Liver (tissue), 9 donors: ENCODE data around the gene TSPEAR. TPM values are rescaled to one million over a fixed set of nuclear protein-coding genes. Genes with fewer than 3 reads are reported as not detected.
A peak's percentile ranks its signal among the peaks of the same experiment; 100 is the strongest.

Experiments used
- DNase-seq: peaks from one replicate; pipeline ENCODE4 v3.0.0-alpha.2; 2017; ENCODE audit warnings: low spot score
- H3K27ac ChIP-seq, 2 donors: one replicate each; pipeline ENCODE4 v1.7.0; 2013; ENCODE audit warnings: inconsistent platforms in 2 of 2, low read length in 2 of 2, control low read depth in 1 of 2, low read depth in 1 of 2, mild to moderate bottlenecking in 1 of 2
- H3K27me3 ChIP-seq, 4 donors: one replicate each; pipeline versions ENCODE4 v1.6.1 to v1.7.0; 2013; ENCODE audit warnings: low read length in 3 of 4, inconsistent platforms in 1 of 4, mild to moderate bottlenecking in 1 of 4, moderate library complexity in 1 of 4; ENCODE audit not compliant: control insufficient read depth in 4 of 4, insufficient read depth in 4 of 4
- H3K36me3 ChIP-seq, 4 donors: one replicate each; pipeline versions ENCODE4 v1.6.1 to v1.7.0; 2013; ENCODE audit warnings: low read length in 3 of 4, mild to moderate bottlenecking in 3 of 4, low read depth in 1 of 4, moderate library complexity in 1 of 4; ENCODE audit not compliant: control insufficient read depth in 4 of 4, insufficient read depth in 3 of 4
- H3K4me1 ChIP-seq, 4 donors: one replicate each; pipeline versions ENCODE4 v1.6.1 to v1.7.0; 2013; ENCODE audit warnings: low read length in 3 of 4, mild to moderate bottlenecking in 3 of 4, moderate library complexity in 1 of 4; ENCODE audit not compliant: control insufficient read depth in 4 of 4, insufficient read depth in 4 of 4
- H3K4me3 ChIP-seq, 3 donors: one replicate each; pipeline versions ENCODE4 v1.6.1 to v1.7.0; 2013; ENCODE audit warnings: low read length in 3 of 3, control low read depth in 1 of 3, low read depth in 1 of 3, mild to moderate bottlenecking in 1 of 3
- H3K9ac ChIP-seq, 2 donors: one replicate each; pipeline ENCODE4 v1.7.0; 2013; ENCODE audit warnings: low read length in 2 of 2, mild to moderate bottlenecking in 2 of 2, moderate library complexity in 2 of 2, control low read depth in 1 of 2, low read depth in 1 of 2
- H3K9me3 ChIP-seq, 4 donors: one replicate each; pipeline versions ENCODE4 v1.6.1 to v1.7.0; 2013; ENCODE audit warnings: low read length in 3 of 4; ENCODE audit not compliant: control insufficient read depth in 4 of 4
- ATF3 ChIP-seq: IDR thresholded peaks from 2 replicates; pipeline ENCODE4 v1.6.1; 2016; ENCODE audit warnings: antibody characterized with exemption
- FOXA1 ChIP-seq: IDR thresholded peaks from 2 replicates; pipeline ENCODE4 v1.6.1; 2016; ENCODE audit warnings: antibody characterized with exemption
- FOXA2 ChIP-seq: IDR thresholded peaks from 2 replicates; pipeline ENCODE4 v1.6.1; 2016; ENCODE audit warnings: antibody characterized with exemption
- GABPA ChIP-seq, 2 donors: IDR thresholded peaks in 1 of 2; conservative IDR thresholded peaks in 1 of 2; 2 replicates each; pipeline ENCODE4 v1.6.1; 2016; ENCODE audit warnings: antibody characterized with exemption in 2 of 2, mild to moderate bottlenecking in 1 of 2, moderate library complexity in 1 of 2
- HNF4A ChIP-seq, 2 donors: conservative IDR thresholded peaks; 2 replicates each; pipeline ENCODE4 v1.6.1; 2016; ENCODE audit warnings: antibody characterized with exemption in 2 of 2, mild to moderate bottlenecking in 2 of 2
- HNF4G ChIP-seq: IDR thresholded peaks from 2 replicates; pipeline ENCODE4 v1.6.1; 2016; ENCODE audit warnings: antibody characterized with exemption
- JUND ChIP-seq, 2 donors: IDR thresholded peaks; 2 replicates each; pipeline ENCODE4 v1.6.1; 2016; ENCODE audit warnings: antibody characterized with exemption in 2 of 2
- RAD21 ChIP-seq, 2 donors: IDR thresholded peaks; 2 replicates each; pipeline ENCODE4 v1.6.1; 2016; ENCODE audit warnings: antibody characterized with exemption in 2 of 2, mild to moderate bottlenecking in 2 of 2
- REST ChIP-seq: IDR thresholded peaks from 2 replicates; pipeline ENCODE4 v1.6.1; 2016; ENCODE audit warnings: antibody characterized with exemption, mild to moderate bottlenecking
- RXRA ChIP-seq, 2 donors: IDR thresholded peaks; 2 replicates each; pipeline ENCODE4 v1.6.1; 2017 to 2018; ENCODE audit warnings: antibody characterized with exemption in 2 of 2, mild to moderate bottlenecking in 1 of 2
- SP1 ChIP-seq: IDR thresholded peaks from 2 replicates; pipeline ENCODE4 v1.6.1; 2018; ENCODE audit warnings: antibody characterized with exemption, mild to moderate bottlenecking
- TAF1 ChIP-seq: conservative IDR thresholded peaks from 2 replicates; pipeline ENCODE4 v1.6.1; 2016; ENCODE audit warnings: antibody characterized with exemption, mild to moderate bottlenecking
- YY1 ChIP-seq: IDR thresholded peaks from 2 replicates; pipeline ENCODE4 v1.6.1; 2016; ENCODE audit warnings: antibody characterized with exemption, mild to moderate bottlenecking
- ZBTB33 ChIP-seq: IDR thresholded peaks from 2 replicates; pipeline ENCODE4 v1.6.1; 2016; ENCODE audit warnings: antibody characterized with exemption
- whole genome bisulfite sequencing: extraction: QIAGEN DNeasy Blood & Tissue Kit; methylation state at CpG from one replicate; pipeline ENCODE4 v1.1.7; 2013; 5-methylcytosine and 5-hydroxymethylcytosine counted together
- polyA plus RNA-seq, 2 donors: library from polyadenylated mRNA; stranded (reverse) in 1 of 2; unstranded in 1 of 2; fragments of 200-250 nt in 1 of 2; fragments of >200 nt in 1 of 2; fragmentation: Nextera tagmentation in 1 of 2; extraction: Ambion mirVana in 1 of 2; gene quantifications; one replicate each; pipeline versions ENCODE4 v1.2.1 to v1.2.3, GENCODE V29; 2013 to 2015
- total RNA-seq, 2 donors: library from RNA; depleted of rRNA; stranded (reverse); fragments of >200 nt; gene quantifications; one replicate each; pipeline ENCODE4 v1.2.3, GENCODE V29; 2014
- TF ChIP-seq, protein P1 (sequence below): fragments of 150-350 bp; IDR thresholded peaks from 2 replicates; pipeline ENCODE4 v1.5.1; 2017; ENCODE audit warnings: improper control_type of control experiment, low read depth, low read length; ENCODE audit not compliant: missing input control
- donor health status: healthy.
- donor health status: healthy.
- donor health status: healthy.
- donor health status: healthy.
- donor health status: healthy.

The TSPEAR gene
- total and polyA plus RNA-seq, 4 donors, result under 0.01 to 0.14 (median 0.01) TPM; not detected in 1

DNA sequence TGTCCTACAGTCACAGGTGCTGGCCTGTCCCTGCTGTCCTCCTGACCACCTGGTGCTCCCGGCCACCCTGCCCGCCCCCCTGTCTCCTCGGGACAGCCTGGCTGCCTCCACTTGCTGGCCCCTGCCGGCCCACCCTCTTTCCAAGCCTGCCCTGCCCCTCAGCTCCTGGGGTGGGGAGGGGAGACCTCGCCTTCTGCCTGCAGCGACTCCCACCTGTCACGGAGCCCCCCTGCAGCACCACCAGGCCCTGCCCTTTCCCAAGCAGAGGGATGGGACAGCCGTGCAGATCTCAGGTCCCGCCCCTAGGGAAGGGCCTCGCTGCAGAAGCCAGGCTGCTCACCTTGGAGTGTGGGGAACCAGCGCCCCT is 248.6 kb downstream of the TSPEAR start:
- TF ChIP-seq TAF1, result no peak
- TF ChIP-seq JUND (IDR thresholded peaks at IDR 0.05), result no peak
- TF ChIP-seq, protein P1, sequence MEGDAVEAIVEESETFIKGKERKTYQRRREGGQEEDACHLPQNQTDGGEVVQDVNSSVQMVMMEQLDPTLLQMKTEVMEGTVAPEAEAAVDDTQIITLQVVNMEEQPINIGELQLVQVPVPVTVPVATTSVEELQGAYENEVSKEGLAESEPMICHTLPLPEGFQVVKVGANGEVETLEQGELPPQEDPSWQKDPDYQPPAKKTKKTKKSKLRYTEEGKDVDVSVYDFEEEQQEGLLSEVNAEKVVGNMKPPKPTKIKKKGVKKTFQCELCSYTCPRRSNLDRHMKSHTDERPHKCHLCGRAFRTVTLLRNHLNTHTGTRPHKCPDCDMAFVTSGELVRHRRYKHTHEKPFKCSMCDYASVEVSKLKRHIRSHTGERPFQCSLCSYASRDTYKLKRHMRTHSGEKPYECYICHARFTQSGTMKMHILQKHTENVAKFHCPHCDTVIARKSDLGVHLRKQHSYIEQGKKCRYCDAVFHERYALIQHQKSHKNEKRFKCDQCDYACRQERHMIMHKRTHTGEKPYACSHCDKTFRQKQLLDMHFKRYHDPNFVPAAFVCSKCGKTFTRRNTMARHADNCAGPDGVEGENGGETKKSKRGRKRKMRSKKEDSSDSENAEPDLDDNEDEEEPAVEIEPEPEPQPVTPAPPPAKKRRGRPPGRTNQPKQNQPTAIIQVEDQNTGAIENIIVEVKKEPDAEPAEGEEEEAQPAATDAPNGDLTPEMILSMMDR, result no peak
- DNase-seq, result no peak
- Histone ChIP-seq H3K27me3 (no peaks in the 10 kb centered on the region), H3K4me1 (peaks cover 15 to 56% (median 39%) of the 10 kb centered on the region in 4 donors), H3K27ac (no peak overlapping the region), H3K9ac (no peak overlapping the region), H3K36me3 (peaks cover 0 to 4% (median 0%) of the 10 kb centered on the region in 4 donors), H3K9me3 (no peaks in the 10 kb centered on the region), H3K4me3 (no peak overlapping the region)
- 88% methylated on average over 11 of the region's 11 CpGs for WGBS

DNA sequence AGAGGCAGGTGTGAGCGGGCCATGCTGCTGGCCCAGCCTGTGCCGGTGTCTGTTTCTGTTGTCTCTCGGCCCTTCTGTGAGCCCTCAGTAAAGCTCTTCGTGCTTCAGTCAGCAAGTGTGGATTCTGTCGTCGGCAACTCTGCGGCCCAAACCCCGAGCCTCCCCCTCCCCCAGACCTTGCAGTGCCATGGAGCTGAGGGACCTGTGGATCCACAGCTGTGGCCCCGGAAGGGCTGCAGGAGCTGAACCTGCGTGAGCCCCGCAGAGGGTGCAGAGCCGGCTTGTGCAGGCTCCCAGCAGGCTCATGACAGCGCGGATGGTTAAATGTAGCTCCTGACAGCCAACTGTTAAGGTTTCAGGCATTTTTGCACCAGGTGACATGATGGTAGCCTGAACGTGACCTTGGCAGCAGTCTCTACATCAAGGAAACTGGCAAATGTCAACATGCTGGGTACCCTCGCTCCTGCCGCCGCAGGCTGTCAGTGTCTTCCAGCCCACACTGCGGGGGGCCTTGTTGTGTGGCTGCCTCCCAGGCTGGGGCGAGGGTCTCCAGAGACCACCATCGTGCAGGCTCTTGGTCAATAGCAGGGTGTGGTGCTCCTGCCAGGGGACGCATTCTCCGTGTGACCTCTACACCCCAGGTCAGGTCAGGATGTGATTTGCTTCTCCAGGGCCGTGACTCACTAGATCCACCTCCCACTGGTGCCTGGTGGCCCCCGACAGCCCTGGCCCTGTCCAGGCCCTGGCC is 249.1 kb downstream of the TSPEAR start:
- H3K9me3 ChIP-seq, result no peaks in the 10 kb centered on the region
- no peak overlapping the region for H3K4me3 ChIP-seq
- peak overlapping the region in 1 of 2 donors; percentile 73 for H3K27ac ChIP-seq
- no peaks in the 10 kb centered on the region for H3K27me3 ChIP-seq
- no peak overlapping the region for H3K9ac ChIP-seq
- WGBS, result 91% methylated on average over 25 of the region's 25 CpGs
- no peak for DNase-seq
- TF ChIP-seq RXRA (IDR thresholded peaks at IDR 0.05) (no peak), TAF1 (no peak), HNF4G (no peak)
- H3K36me3 ChIP-seq, result peaks cover 0 to 4% (median 0%) of the 10 kb centered on the region in 4 donors
- H3K4me1 ChIP-seq, result peaks cover 12 to 56% (median 39%) of the 10 kb centered on the region in 4 donors

DNA sequence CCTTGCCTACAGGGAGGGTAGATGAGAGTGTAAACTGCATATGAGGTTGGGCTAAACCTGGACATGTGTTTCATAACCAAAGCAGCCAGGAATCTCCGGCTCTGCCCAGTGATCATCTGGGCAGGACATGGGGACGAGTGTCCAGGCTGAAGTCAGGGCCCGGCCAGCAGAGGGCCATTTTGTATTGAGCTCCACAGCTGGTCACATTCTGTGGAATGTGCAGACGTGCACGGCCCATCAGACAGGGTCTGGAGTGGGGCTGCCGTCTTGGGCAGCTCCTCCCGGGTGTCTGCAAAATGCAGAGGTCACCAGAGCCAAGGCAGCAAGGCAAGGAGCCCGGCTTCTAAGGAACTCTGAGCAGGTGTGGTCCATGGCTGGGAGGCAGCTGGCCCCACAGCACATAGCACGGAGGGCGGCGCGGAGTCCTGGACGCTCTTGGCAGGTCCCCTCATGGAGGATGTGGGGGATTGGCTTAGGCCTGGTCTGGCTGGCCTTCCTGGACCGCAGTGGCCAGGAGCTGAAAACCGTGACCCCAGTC is 249.8 kb downstream of the TSPEAR start:
- TF ChIP-seq TAF1, result no peak
- no peak for TF ChIP-seq FOXA2
- peak; percentile 15 for TF ChIP-seq REST
- TF ChIP-seq JUND (IDR thresholded peaks at IDR 0.05), result no peak
- no peak for TF ChIP-seq ATF3
- TF ChIP-seq ZBTB33, result no peak
- TF ChIP-seq HNF4G, result no peak
- TF ChIP-seq RXRA (IDR thresholded peaks at IDR 0.05), result peak; percentile 25 to 42
- peak; percentile 18 for TF ChIP-seq SP1
- TF ChIP-seq YY1, result peak; percentile 91
- no peak for TF ChIP-seq FOXA1
- TF ChIP-seq GABPA (IDR thresholded peaks at IDR 0.05 in 1 of 2, conservative IDR thresholded peaks at IDR 0.05 in 1 of 2), result no peak
- TF ChIP-seq RAD21 (IDR thresholded peaks at IDR 0.05), result peak; percentile 82
- TF ChIP-seq, protein P1, result peak; percentile 68
- TF ChIP-seq HNF4A (conservative IDR thresholded peaks at IDR 0.05), result peak; percentile 38 to 47
- H3K9me3 ChIP-seq, result no peaks in the 10 kb centered on the region
- peak overlapping the region; percentile 73 to 76 for H3K27ac ChIP-seq
- no peak overlapping the region for H3K9ac ChIP-seq
- no peak for DNase-seq
- H3K36me3 ChIP-seq, result peaks cover 0 to 4% (median 0%) of the 10 kb centered on the region in 4 donors
- H3K4me3 ChIP-seq, result no peak overlapping the region
- H3K27me3 ChIP-seq, result no peaks in the 10 kb centered on the region
- peaks cover 13 to 57% (median 41%) of the 10 kb centered on the region in 4 donors for H3K4me1 ChIP-seq
- 60% methylated on average over 15 of the region's 15 CpGs for WGBS
